Hematopoietic multipotent progenitor cell treated with erythropoietin and hydrocortisone succinate and interleukin-3 and kit ligand, for 17 days (in vitro differentiated cells): ENCODE results near the gene NACC2.

Source experiments
- DNase-seq: peaks from one replicate; pipeline ENCODE4 v3.0.0-alpha.2; 2015; ENCODE audit warnings: low spot score

Gene NACC2

GRCh38 chr9:136010615-136011361 lies 84.3 kb downstream of the NACC2 start:
- no peak for DNase-seq

DNA sequence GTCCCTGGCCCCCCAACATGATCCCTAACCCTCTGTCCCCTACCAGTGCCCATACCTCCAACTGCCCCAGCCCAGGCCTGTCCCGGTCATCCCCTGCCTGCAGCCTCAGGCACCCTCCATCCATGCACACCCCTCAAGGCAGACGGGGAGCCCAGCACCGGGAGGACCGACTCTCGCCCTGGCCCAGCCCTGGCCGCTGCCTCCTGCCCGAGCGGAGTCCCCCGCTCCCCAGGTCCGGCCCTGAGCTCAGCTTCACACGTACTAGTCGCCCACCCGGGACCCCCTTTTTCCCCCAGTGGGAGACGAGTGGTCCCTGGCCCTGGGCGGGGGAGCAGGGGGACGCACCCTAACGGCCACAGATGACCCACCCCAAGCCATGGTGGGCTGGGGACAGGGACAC lies 84.9 kb downstream of the NACC2 start:
- DNase-seq = no peak

DNA sequence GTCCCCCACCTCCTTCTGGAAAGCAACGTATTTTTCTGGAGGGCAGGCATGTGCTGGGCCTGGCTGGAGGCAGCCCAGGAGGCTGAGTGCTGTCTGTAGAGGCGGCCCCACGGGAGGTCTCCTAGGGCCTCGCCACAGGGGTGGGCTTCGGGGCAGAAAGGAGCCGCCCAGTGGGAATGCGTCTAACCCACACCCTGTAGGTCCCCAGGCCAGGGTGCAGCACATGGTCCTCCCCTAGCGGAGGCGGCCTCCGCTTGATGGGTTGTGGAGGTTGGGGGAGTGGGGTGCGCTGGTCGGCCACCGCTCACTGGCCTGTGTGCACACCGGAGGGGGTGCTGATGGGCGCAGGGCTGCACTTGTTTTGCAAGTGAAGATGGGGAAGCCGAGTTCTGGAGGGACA lies 85.6 kb downstream of the NACC2 start:
- no peak for DNase-seq

DNA sequence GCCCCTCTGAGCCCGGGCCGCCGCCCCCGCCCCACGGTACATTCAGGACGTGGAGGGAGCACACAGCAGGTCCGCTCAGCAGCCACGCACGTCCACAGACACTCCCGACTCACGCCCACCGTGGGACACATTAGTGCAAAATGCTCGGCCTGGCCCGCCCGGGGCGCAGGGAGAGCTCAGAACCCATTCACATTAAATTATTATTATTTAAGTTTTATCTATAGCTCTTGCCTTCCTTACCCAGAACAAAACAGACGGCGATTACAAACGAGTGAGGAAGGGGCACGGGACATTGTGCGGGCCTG lies 86.4 kb downstream of the NACC2 start:
- no peak for DNase-seq

- no peak for DNase-seq
These were observed 87.0 kb downstream of the NACC2 start for GRCh38 chr9:136007934-136008692.

GRCh38 chr9:136007276-136007933 lies 87.7 kb downstream of the NACC2 start:
- DNase-seq = no peak

DNA sequence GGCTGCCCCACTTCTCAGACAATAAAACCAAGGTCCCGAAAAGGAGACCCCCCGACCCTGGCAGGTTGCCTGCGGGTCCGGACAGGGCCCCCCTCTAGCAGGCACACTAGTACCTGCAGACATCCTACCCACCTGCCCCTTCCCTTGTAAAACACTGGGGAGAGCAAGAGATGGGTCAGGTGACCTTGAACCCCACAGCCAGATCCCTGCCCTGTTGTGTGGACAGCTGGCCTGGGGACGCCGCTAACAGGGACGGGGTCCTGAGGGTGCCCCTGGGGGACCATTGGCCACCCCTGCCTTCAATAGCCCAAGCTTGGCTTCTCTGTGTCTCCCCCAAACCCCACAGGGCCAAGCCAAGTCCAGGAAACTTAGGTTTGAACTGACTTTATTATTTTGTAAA lies 88.9 kb downstream of the NACC2 start:
- DNase-seq = no peak

DNA sequence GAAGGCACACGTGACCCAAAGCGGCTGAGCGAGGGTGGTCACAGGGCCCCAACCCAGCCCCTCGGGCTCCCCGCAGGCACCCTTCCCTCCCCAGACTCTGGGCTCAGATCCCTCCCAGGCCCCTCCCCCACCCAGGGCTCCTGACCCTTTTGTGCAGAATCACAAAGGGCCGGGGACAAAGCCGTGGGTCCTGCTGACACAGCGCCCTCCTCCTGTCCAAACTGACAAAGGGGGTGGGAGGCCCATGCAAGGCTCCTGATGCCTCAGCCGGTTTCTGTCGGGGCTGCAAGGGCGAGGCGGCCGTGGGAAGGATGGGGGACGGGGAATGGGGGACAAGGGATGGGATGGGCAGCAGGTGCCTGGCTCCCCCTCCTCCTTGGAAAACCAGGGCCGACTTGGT lies 90.4 kb downstream of the NACC2 start:
- DNase-seq = no peak

DNA sequence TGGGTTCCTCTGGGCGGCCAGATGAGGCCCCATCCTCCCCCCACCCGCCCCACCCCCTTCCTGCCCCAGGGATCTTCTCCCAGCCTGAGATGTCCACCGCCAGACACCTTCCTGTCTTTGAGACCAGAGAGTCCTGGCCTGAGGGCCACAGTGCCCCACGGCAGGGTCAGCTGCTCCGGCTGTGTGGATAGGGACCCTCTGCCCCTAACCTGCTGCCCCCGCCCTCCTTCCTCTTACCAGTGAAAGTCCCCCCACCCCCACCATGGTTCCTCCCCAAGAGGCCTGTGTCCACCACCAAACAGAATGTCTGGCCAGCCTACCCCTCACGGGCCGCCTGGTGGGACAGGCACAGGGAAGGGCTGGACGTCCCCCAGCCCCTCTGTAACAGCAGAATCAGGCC lies 90.9 kb downstream of the NACC2 start:
- DNase-seq = no peak

- no peak for DNase-seq
These were observed 91.5 kb downstream of the NACC2 start for GRCh38 chr9:136003411-136004218.

GRCh38 chr9:136002881-136003280 lies 92.2 kb downstream of the NACC2 start:
- DNase-seq = no peak

DNA sequence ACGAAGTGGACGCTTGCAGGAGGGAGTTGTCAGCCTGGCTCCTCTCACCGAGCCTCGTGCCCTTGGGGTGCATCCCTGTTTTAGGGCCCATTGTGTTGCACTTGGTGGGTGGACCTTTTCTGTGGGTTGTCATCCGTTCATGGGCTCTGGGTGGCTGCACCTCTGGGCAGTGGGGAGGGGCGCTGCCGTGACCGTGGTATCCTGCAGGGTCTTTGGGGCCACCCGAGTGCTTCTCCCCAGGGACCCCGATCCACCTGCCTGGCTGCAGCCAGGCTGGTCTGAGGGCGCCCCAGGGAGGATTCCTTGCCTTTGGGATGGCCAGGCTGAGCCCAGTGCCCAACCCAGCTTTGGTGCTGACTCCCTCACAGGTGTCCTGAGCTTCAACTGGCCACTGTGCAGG lies 92.9 kb downstream of the NACC2 start:
- DNase-seq = no peak

DNA sequence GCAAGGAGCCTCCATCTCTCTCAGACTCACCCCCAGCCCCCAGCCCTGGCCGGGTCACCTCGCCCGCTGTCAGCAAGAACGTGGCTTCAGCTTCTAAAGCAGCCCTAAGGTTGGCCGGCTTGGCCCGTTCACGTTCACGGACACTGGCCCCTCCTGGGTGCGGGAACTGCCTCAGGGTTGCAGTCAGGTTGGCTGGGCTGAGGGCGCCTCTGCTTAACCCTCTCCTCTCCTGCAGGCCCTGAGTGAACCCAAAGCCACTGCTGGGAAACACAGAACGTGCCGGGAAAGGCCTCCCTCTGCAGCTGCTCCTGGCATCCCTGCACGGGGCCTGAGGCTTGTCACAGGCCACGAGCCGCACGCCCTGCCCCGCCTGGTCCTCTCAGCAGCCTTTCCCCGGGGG lies 93.9 kb downstream of the NACC2 start:
- no peak for DNase-seq

GRCh38 chr9:135998410-135999071 lies 96.5 kb downstream of the NACC2 start:
- DNase-seq = no peak

GRCh38 chr9:135998016-135998380 lies 97.1 kb downstream of the NACC2 start:
- no peak for DNase-seq

GRCh38 chr9:135997090-135998015 lies 97.7 kb downstream of the NACC2 start:
- no peak for DNase-seq

- no peak for DNase-seq
These were observed 99.3 kb downstream of the NACC2 start for GRCh38 chr9:135995816-135996215.

GRCh38 chr9:135994501-135995192 lies 100.4 kb downstream of the NACC2 start:
- no peak for DNase-seq

- DNase-seq = no peak
These were observed 101.2 kb downstream of the NACC2 start for GRCh38 chr9:135993765-135994500.

GRCh38 chr9:135993409-135993742 lies 101.7 kb downstream of the NACC2 start:
- no peak for DNase-seq
